HepG2 (cell line): ENCODE measurements around the gene TMEM81. TPM values are rescaled to one million over a fixed set of nuclear protein-coding genes. Genes with fewer than 3 reads are reported as not detected.

Source experiments
- AFF4 ChIP-seq: sonication (generic); formaldehyde crosslinking; IDR thresholded peaks from 2 replicates; pipeline ENCODE4 v1.4.0; 2020; ENCODE audit warnings: missing genetic modification reagents
- ELK4 ChIP-seq: sonication (generic); formaldehyde crosslinking; IDR thresholded peaks from 2 replicates; pipeline ENCODE4 v1.9.0; 2021; ENCODE audit warnings: missing genetic modification reagents, borderline replicate concordance
- KAT8 ChIP-seq: IDR thresholded peaks from 2 replicates; pipeline ENCODE4 v1.6.1; 2016; ENCODE audit warnings: missing genetic modification reagents, missing compliant biosample characterization
- SIN3B ChIP-seq: fragments of 150-350 bp; IDR thresholded peaks from 2 replicates; pipeline ENCODE4 v1.6.1; 2014; ENCODE audit warnings: low read length
- SRSF4 ChIP-seq: fragments of 200-400 bp; formaldehyde crosslinking; IDR thresholded peaks from one replicate; pipeline ENCODE4 v1.6.1; 2018; ENCODE audit warnings: mild to moderate bottlenecking, low read depth, low read length, moderate library complexity; ENCODE audit not compliant: poor library complexity, severe bottlenecking
- TBL1XR1 ChIP-seq: fragments of 150-350 bp; IDR thresholded peaks from 2 replicates; pipeline ENCODE4 v1.6.1; 2014; ENCODE audit warnings: borderline replicate concordance, low read length; ENCODE audit not compliant: partially characterized antibody
- ZBTB21 ChIP-seq: sonication (generic); formaldehyde crosslinking; IDR thresholded peaks from 2 replicates; pipeline ENCODE4 v1.4.0; 2020; ENCODE audit warnings: missing genetic modification reagents
- ZFP91 ChIP-seq: sonication (generic); formaldehyde crosslinking; IDR thresholded peaks from 2 replicates; pipeline ENCODE4 v1.9.0; 2022; ENCODE audit warnings: missing genetic modification reagents, mild to moderate bottlenecking, borderline replicate concordance
- ZNF281 ChIP-seq: sonication (generic); formaldehyde crosslinking; IDR thresholded peaks from 2 replicates; pipeline ENCODE4 v1.4.0; 2020; ENCODE audit warnings: missing genetic modification reagents, borderline replicate concordance
- ZNF570 ChIP-seq: sonication (generic); formaldehyde crosslinking; IDR thresholded peaks from 2 replicates; pipeline ENCODE4 v1.4.0; 2020; ENCODE audit warnings: mild to moderate bottlenecking, missing genetic modification reagents, borderline replicate concordance
- ZNF687 ChIP-seq: sonication (generic); formaldehyde crosslinking; IDR thresholded peaks from 2 replicates; pipeline ENCODE4 v1.5.1; 2020; ENCODE audit warnings: mild to moderate bottlenecking, missing genetic modification reagents, moderate library complexity
- polyA plus RNA-seq, 8 experiments: library from polyadenylated mRNA; depleted of rRNA in 3 of 8; stranded (reverse) in 7 of 8; unstranded in 1 of 8; fragments of >200 nt; fragmentation: Illumina TruSeq in 4 of 8; extraction: Trizol in 4 of 8; gene quantifications; 2 replicates each; pipeline versions ENCODE4 v1.2.1 to v1.2.3, GENCODE V29; 2011 to 2016; ENCODE audit warnings: low read depth in 4 of 8, missing spikeins in 1 of 8, mixed read lengths in 1 of 8; ENCODE audit not compliant: insufficient read depth in 1 of 8
- total RNA-seq, 5 experiments: library from RNA; depleted of rRNA; stranded (reverse); fragments of >200 nt; fragmentation: Illumina TruSeq; extraction: Trizol; gene quantifications; 2 replicates each; pipeline ENCODE4 v1.2.3, GENCODE V29; 2016; ENCODE audit warnings: low read depth in 1 of 5

TMEM81 gene
- total and polyA plus RNA-seq, 2 of the 13 experiments (the other 11 are each of a cell fraction or from before 2014, with no cell fraction given): 1.1 TPM

- TF ChIP-seq ELK4 (no peak), ZNF281 (CRISPR knock-in tag) (no peak), ZNF687 (CRISPR knock-in tag) (no peak), AFF4 (CRISPR knock-in tag) (no peak), ZNF570 (CRISPR knock-in tag) (no peak), KAT8 (CRISPR knock-in tag) (no peak), SIN3B (no peak), SRSF4 (no peak), ZBTB21 (no peak), TBL1XR1 (no peak), ZFP91 (CRISPR knock-in tag) (no peak)
These were observed 4.1 kb upstream of the TMEM81 start (continued) for GRCh38 chr1:205088341-205088740.
